GM15510 (cell line): Measurements from ENCODE around the gene FA2H.

Experiments
- POLR2A ChIP-seq: IDR thresholded peaks from 3 replicates; pipeline ENCODE4 v1.6.1; 2011; ENCODE audit warnings: borderline replicate concordance; ENCODE audit not compliant: insufficient read length; ENCODE audit errors: extremely low read depth

FA2H gene

DNA sequence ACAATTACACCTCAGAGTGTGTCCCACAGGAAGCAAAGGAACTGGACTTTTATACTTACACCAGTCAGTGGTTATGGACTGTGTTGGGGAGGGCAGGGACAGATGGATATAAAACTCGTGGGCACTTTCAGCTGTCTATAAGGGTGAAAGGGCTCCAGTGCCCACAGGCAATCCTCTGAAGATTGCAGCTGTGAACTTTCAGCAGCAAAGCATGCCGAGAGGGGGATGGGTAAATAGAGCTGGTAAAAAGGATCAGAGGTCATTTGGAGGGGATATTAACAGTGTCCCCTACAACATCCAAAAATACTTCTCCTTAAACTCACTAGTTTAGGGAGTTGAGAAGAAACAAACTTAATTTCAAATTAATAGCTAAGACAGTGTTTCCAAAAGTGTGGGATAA is 94.6 kb downstream of the FA2H start:
- TF ChIP-seq POLR2A = no peak

DNA sequence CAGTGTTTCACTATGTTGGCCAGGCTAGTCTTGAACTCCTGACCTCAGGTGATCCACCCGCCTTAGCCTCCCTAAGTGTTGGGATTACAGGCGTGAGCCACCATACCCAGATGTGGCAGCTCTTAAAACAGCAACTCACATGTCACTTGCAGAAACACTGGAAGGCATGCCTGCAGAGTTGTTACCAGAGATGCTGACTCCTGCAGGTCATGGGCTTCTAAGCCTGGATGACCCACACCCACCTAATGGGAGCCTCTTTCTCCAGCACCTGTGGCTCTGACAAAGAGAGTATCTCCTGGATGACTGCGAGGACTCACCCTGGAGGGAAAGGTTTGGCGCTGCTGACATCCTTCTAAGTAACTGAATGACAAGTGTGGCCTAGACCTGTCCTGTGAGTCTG is 96.8 kb downstream of the FA2H start:
- no peak for TF ChIP-seq POLR2A

DNA sequence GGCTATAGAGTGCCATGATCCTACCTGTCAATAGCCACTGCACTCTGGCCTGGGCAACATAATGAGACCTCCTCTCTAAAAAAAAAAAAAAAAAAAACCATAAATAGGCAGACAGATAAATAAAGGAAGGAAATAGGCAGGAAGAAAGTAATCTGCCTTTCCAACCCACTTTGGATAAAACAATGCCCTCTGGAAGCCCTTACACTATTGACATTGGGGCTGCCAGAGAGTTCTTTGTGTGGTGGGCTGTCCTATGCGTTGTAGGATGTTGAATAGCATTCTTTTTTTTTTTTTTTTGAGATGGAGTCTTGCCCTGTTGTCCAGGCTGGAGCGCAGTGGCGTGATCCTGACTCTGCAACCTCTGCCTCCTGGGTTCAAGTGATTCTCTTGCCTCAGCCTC is 100.7 kb downstream of the FA2H start:
- TF ChIP-seq POLR2A = no peak

DNA sequence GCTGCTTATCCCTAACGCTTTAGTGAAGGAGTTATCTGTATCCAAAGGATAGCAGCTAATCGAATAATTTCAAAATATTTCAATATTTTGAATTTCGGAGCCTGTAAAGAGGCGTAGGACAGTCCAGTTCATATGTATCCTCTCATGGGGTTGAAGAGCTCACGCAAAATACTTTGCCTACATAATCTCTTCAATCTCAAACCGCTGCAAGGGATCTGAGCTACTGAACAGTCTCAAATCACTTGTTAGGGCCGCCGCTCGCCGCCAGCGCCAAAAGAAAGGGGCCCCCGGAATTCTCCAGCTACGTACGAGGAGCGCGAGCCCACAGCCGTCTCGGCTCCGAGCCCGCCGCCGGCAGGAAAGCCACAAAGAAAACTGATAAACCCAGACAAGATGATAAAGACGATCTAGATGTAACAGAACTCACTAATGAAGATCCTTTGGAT is 107.3 kb downstream of the FA2H start:
- no peak for TF ChIP-seq POLR2A

DNA sequence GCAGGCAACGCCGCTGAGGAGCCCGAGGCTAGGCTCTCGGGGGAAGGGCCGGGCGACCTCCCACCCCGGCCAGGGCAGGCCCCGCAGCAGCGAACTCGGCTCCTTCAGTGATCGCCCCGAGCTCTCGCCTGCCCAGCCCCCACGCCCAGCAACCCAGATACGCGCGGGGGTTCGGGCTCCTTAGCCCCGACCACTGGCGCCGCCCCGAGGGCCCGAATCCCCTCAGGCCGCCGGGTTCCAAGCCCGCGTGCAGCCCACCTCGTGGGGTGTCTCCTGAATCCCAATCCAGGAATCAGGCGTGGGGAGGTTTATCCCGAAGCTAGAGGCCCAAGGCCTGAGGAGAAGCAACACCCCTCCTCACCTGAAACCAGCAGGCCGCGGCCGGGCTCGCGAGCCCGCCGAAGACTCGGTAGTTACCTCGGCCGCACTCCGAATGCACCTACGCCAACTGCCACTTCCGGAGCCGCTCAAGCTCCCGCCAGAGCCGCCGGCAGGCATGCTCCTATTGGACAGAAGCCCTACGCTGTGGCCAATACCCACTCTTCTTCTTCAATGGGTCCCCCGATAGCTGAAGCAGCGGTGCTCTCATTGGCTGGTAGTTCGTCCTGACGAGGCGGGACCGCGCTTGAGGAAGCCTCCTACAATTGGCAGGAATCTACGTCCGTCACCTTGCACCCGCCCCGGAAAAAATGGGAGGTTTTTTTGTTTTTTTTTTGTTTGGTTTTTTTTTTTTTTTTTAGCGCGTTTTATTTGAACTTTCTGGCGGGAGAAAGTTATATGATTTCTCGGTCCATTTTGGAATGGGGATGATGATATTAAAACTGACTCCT is 108.0 kb downstream of the FA2H start, which contains the start of gene RFWD3:
Gene RFWD3 (minus strand): TSS at position 453 of the 830 bp plus-strand sequence. CDS start 5,428 bp downstream, outside the sequence.
- peak; percentile 87 for TF ChIP-seq POLR2A

DNA sequence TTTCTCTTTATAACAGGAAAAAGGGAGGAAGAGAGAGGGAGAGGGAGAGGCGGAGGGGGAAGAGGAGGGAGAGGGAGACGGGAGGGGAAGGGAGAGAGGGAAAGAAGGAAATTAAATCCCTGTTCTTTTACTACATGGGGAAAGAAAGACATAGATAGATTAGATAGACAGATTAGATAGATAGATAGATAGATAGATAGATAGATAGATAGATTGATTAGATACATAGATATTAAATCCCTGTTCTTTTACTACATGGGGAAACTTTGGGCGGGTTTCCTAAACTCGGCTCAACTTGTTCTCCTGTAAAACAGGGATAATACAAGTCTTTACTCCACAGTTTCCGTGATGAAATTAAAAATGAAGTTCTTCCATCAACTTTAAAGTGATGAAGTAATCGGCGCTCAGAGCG is 108.6 kb downstream of the FA2H start:
- no peak for TF ChIP-seq POLR2A
